Measurements from ENCODE around the gene TNFRSF8.

- no peak for TF ChIP-seq CTCF (IDR thresholded peaks at IDR 0.05)
- no peak for TF ChIP-seq EZH2 (IDR thresholded peaks at IDR 0.05; ENCODE audit: borderline replicate concordance, insufficient read depth, low read depth, low read length, poor library complexity, severe bottlenecking)
Measured at GRCh38 chr1:12094180-12094579, 31.1 kb downstream of the TNFRSF8 start.
